HCT116 (cell line): ENCODE data around the gene SPATC1L. TPM values are rescaled to one million over a fixed set of nuclear protein-coding genes. Genes with fewer than 3 reads are reported as not detected.

Experiments used
- ATAC-seq: fragments of 200-7000 bp; cut with Tn5 transposase; 2 replicates; pipeline ENCODE4 v1.9.1; 2020; ENCODE audit warnings: mild to moderate bottlenecking, moderate library complexity
- BruUV-seq: library from RNA; stranded (reverse); fragments of 400-500 nt; replicated peaks from 2 replicates; lab custom pipeline; 2021; lab: Mats Ljungman, UMichigan
- CTCF ChIA-PET: fragments of 300-600 bp; sonication (Branson Sonifier 250); formaldehyde crosslinking; loops from one replicate; lab custom pipeline; 2021; ENCODE audit warnings: antibody characterized with exemption; lab: Charles Lee
- POLR2A ChIA-PET: fragments of 300-600, 350-600 bp; sonication (Branson Sonifier 250); formaldehyde crosslinking; loops from one replicate; lab custom pipeline; 2021; ENCODE audit warnings: antibody characterized with exemption; lab: Charles Lee
- RAD21 ChIA-PET, 2 experiments: fragments of 300-600 bp; sonication (Branson Sonifier 250); formaldehyde crosslinking; loops; one replicate each; lab custom pipeline; 2023; ENCODE audit warnings: low total read pairs in 2 of 2; ENCODE audit not compliant: uncharacterized antibody in 2 of 2, unreplicated experiment in 2 of 2, low non-redundant PET in 1 of 2; lab: Charles Lee
- DNase-seq: peaks from one replicate; pipeline ENCODE4 v3.0.0-alpha.2; 2010; ENCODE audit warnings: low read depth, low spot score
- H2AFZ ChIP-seq: fragments of 200-600 bp; shearing (Covaris generic), sonication (generic); 2 replicates; pipeline ENCODE4 v1.6.1; 2017; ENCODE audit warnings: low read depth, mixed run types, mixed read lengths, antibody characterized with exemption, low read length; ENCODE audit not compliant: poor library complexity, severe bottlenecking
- H3K27ac ChIP-seq: 2 replicates; pipeline ENCODE4 v1.5.1; 2012; ENCODE audit warnings: low read depth, low read length
- H3K27me3 ChIP-seq: fragments of 200-600 bp; sonication (generic); 2 replicates; pipeline ENCODE4 v1.6.1; 2016; ENCODE audit warnings: mixed run types, low read length, mixed read lengths; ENCODE audit not compliant: insufficient read depth
- H3K36me3 ChIP-seq, 2 experiments: fragments of 200-500 bp in 1 of 2; fragments of 200-600 bp in 1 of 2; sonication (Bioruptor generic) in 1 of 2; sonication (generic) in 1 of 2; 2 replicates each; pipeline versions ENCODE4 v1.5.1 to v1.6.1; 2014 to 2016; ENCODE audit warnings: low read length in 2 of 2, inconsistent platforms in 1 of 2, mixed read lengths in 1 of 2, mixed run types in 1 of 2; ENCODE audit not compliant: insufficient read depth in 2 of 2, control insufficient read depth in 1 of 2
- H3K4me1 ChIP-seq, 2 experiments: fragments of 200-600 bp in 1 of 2; sonication (generic) in 1 of 2; 2 replicates each; pipeline versions ENCODE4 v1.5.1 to v1.6.1; 2012 to 2017; ENCODE audit warnings: low read length in 2 of 2, inconsistent platforms in 1 of 2, mild to moderate bottlenecking in 1 of 2, mixed read lengths in 1 of 2, mixed run types in 1 of 2, moderate library complexity in 1 of 2; ENCODE audit not compliant: insufficient read depth in 2 of 2, control insufficient read depth in 1 of 2
- H3K4me2 ChIP-seq: fragments of 200-600 bp; sonication (generic); 2 replicates; pipeline ENCODE4 v1.6.1; 2017; ENCODE audit warnings: mixed run types, low read length, mixed read lengths
- H3K4me3 ChIP-seq, 2 experiments: fragments of 200-600 bp in 1 of 2; sonication (generic) in 1 of 2; replicated peaks in 1 of 2; 2 replicates each; pipeline ENCODE4 v1.5.1; 2011 to 2016; ENCODE audit warnings: low read length in 2 of 2, control low read depth in 1 of 2, low read depth in 1 of 2, mild to moderate bottlenecking in 1 of 2, mixed read lengths in 1 of 2, mixed run types in 1 of 2
- H3K79me2 ChIP-seq: fragments of 200-600 bp; sonication (generic); 2 replicates; pipeline ENCODE4 v1.6.1; 2017; ENCODE audit warnings: mild to moderate bottlenecking, mixed run types, low read length, moderate library complexity, mixed read lengths; ENCODE audit not compliant: insufficient read depth
- H3K9ac ChIP-seq: fragments of 200-600 bp; sonication (generic); 2 replicates; pipeline ENCODE4 v1.6.1; 2016; ENCODE audit warnings: low read length, mixed read lengths
- H3K9me2 ChIP-seq: fragments of 200-600 bp; sonication (generic), shearing (Covaris generic); 2 replicates; pipeline ENCODE4 v1.6.1; 2017; ENCODE audit warnings: mixed run types, mild to moderate bottlenecking, moderate library complexity; ENCODE audit not compliant: insufficient read depth
- H3K9me3 ChIP-seq, 2 experiments: fragments of 200-500 bp in 1 of 2; fragments of 200-600 bp in 1 of 2; sonication (Bioruptor generic) in 1 of 2; sonication (generic) in 1 of 2; 2 replicates each; pipeline ENCODE4 v1.6.1; 2014 to 2017; ENCODE audit warnings: low read length in 2 of 2, mixed read lengths in 2 of 2, inconsistent platforms in 1 of 2, low read depth in 1 of 2, mild to moderate bottlenecking in 1 of 2, mixed run types in 1 of 2, moderate library complexity in 1 of 2; ENCODE audit not compliant: control insufficient read depth in 1 of 2, insufficient read depth in 1 of 2
- H4K20me1 ChIP-seq: fragments of 200-600 bp; sonication (generic), shearing (Covaris generic); 2 replicates; pipeline ENCODE4 v1.6.1; 2017; ENCODE audit warnings: mixed run types, mild to moderate bottlenecking, moderate library complexity; ENCODE audit not compliant: insufficient read depth
- EZH2 ChIP-seq: fragments of 200-600 bp; sonication (generic); IDR thresholded peaks from 2 replicates; pipeline ENCODE4 v1.6.1; 2017; ENCODE audit warnings: antibody characterized with exemption, mixed run types
- EZH2phosphoT487 ChIP-seq: fragments of 200-600 bp; IDR thresholded peaks from 2 replicates; pipeline ENCODE4 v1.6.1; 2018; ENCODE audit warnings: antibody characterized with exemption, borderline replicate concordance
- POLR2A ChIP-seq: IDR thresholded peaks from 2 replicates; pipeline ENCODE4 v1.7.0; 2011; ENCODE audit warnings: borderline replicate concordance; ENCODE audit not compliant: insufficient read depth, insufficient read length; ENCODE audit errors: extremely low read depth
- POLR2AphosphoS5 ChIP-seq: IDR thresholded peaks from 2 replicates; pipeline ENCODE4 v1.6.1; 2011; ENCODE audit warnings: mild to moderate bottlenecking, low read depth, low read length, moderate library complexity
- TCF7L2 ChIP-seq: IDR thresholded peaks from 2 replicates; pipeline ENCODE4 v1.7.0; 2011; ENCODE audit warnings: borderline replicate concordance, inconsistent platforms; ENCODE audit not compliant: insufficient read depth, insufficient read length; ENCODE audit errors: extremely low read depth
- YY1 ChIP-seq: IDR thresholded peaks from 2 replicates; pipeline ENCODE4 v1.6.1; 2011; ENCODE audit warnings: low read length, low read depth, moderate library complexity, mild to moderate bottlenecking; ENCODE audit not compliant: insufficient replicate concordance; ENCODE audit errors: extremely low read depth
- ZFX ChIP-seq: fragments of 450-650 bp; IDR thresholded peaks from 2 replicates; pipeline ENCODE4 v1.6.1; 2017
- ZNF274 ChIP-seq: fragments of 200-500 bp; sonication (Bioruptor generic); IDR thresholded peaks from 2 replicates; pipeline ENCODE4 v1.6.1; 2014; ENCODE audit warnings: mild to moderate bottlenecking, low read depth, low read length, inconsistent platforms
- intact Hi-C: fragments of 100-400 bp; cut with micrococcal nuclease; formaldehyde crosslinking; loops from 2 replicates; pipeline ENCODE4 v1.10.0; 2022
- total RNA-seq: library from RNA; stranded (reverse); gene quantifications from one replicate; pipeline ENCODE4 v1.2.1, GENCODE V29; 2021; ENCODE audit not compliant: unreplicated experiment
- TF ChIP-seq, protein P1 (sequence below): IDR thresholded peaks from 2 replicates; pipeline ENCODE4 v1.6.1; 2011; ENCODE audit warnings: mild to moderate bottlenecking, low read length, moderate library complexity; ENCODE audit not compliant: insufficient replicate concordance; ENCODE audit errors: extremely low read depth

SPATC1L gene
- total RNA-seq, 1 experiment from 2014 or later, result 1.3 TPM

DNA sequence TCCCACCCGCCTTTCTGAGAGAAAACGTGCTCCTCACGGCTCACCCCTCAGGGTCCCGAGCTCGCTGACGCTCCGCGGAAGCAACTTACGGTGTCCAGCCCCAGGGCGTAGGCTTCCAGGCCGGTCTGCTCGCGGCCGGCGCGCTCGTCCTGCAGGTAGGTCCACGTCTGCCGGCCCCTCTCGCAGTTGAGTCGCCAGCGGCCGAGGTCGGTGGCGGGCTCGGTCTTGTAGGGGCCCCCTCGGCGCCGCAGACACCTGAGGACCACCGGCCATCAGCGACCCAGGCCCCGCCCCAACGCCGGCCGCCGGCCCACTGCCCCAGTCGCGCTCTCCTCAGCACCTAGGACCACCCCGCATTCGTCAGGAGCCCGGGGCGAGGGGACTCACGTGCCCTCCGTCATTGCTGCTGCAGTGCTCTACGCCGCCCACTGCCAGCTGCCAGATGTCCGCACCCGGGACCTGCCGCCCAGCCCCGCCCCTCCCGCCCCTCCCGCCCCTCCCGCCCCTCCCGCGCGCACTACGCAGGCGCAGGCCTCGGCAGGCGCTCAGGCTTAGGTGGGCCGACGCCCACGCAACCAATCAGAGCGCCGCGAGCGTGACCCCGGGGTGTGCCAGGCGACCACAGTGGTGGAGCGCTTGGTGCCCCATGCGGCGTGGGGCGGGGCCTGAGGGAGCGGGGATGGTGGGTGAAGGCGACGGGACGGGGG lies 44.2 kb upstream of the SPATC1L start, which contains the start of gene LSS:
LSS (minus strand) TSS at position 430 of the 707 bp plus-strand sequence; CDS start at position 401, 29 bp downstream.
- Histone ChIP-seq H3K36me3 (0 out of 4 replicates have a peak, but pooled peaks cover 0 to 6% of the 10 kb centered on the region in 2 experiments), H2AFZ (no peak within 1 kb of the TSS), H4K20me1 (no peaks in the 10 kb centered on the region), H3K4me2 (peak within 1 kb of the TSS; percentile 97), H3K27ac (peak within 1 kb of the TSS; percentile 67; the same call in 1 of the 2 replicates)
- ATAC-seq, result peak; percentile 97
- DNase-seq, result peak; percentile 93
- TF ChIP-seq POLR2A (peak; percentile 19), POLR2AphosphoS5 (peak; percentile 45), TCF7L2 (no peak), ZNF274 (no peak), EZH2phosphoT487 (no peak), ZFX (peak; percentile 22; the same call in 1 of the 2 replicates), EZH2 (no peak), YY1 (no peak)
- TF ChIP-seq, protein P1, sequence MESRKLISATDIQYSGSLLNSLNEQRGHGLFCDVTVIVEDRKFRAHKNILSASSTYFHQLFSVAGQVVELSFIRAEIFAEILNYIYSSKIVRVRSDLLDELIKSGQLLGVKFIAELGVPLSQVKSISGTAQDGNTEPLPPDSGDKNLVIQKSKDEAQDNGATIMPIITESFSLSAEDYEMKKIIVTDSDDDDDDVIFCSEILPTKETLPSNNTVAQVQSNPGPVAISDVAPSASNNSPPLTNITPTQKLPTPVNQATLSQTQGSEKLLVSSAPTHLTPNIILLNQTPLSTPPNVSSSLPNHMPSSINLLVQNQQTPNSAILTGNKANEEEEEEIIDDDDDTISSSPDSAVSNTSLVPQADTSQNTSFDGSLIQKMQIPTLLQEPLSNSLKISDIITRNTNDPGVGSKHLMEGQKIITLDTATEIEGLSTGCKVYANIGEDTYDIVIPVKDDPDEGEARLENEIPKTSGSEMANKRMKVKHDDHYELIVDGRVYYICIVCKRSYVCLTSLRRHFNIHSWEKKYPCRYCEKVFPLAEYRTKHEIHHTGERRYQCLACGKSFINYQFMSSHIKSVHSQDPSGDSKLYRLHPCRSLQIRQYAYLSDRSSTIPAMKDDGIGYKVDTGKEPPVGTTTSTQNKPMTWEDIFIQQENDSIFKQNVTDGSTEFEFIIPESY, result no peak
- TF ChIP-seq, all 23 proteins: peak for 3
- H3K9ac ChIP-seq, result peak within 1 kb of the TSS; percentile 71
- no peaks in the 10 kb centered on the region for H3K79me2 ChIP-seq
- H3K4me1 ChIP-seq, result peaks cover 15 to 29% of the 10 kb centered on the region in 2 experiments
- intact Hi-C loops, result loop anchor here (2.0 to 5.0 kb wide), 2 partner anchors 86 to 96 kb away; partner anchors contain the start of gene PCNT
- no peaks in the 10 kb centered on the region for H3K27me3 ChIP-seq
- no TSS peak for BruUV-seq
- peak within 1 kb of the TSS; percentile 68 to 76 for H3K4me3 ChIP-seq
- POLR2A ChIA-PET, result no interaction called here
- RAD21 ChIA-PET, result no interaction called here
- H3K9me2 ChIP-seq, result no peaks in the 10 kb centered on the region
- CTCF ChIA-PET, result interaction anchor here (1.0 kb wide), 1 partner anchor 97 kb away, joined by 3 read pairs; a partner anchor contains a TSS
- H3K9me3 ChIP-seq, result no peaks in the 10 kb centered on the region; a peak in 1 of 4 replicates
